Ovary (tissue), 3 donors: ENCODE measurements around the gene KBTBD2.
"Not testable (repeated sequence)": the region's sequence is repeated elsewhere in the genome, so short reads cannot be mapped to it uniquely, and the experiment has no call there.

ENCODE experiments used
- EP300 ChIP-seq: sonication (generic); formaldehyde crosslinking; IDR thresholded peaks from one replicate; pipeline ENCODE4 v1.6.1; 2017; ENCODE audit warnings: antibody characterized with exemption
- POLR2A ChIP-seq: fragments of 450-650 bp; IDR thresholded peaks from one replicate; pipeline ENCODE4 v1.6.1; 2017; ENCODE audit warnings: antibody characterized with exemption, mild to moderate bottlenecking, moderate library complexity
- TF ChIP-seq, protein P1 (sequence below), 3 donors: fragments of 450-650 bp in 2 of 3; fragments of 200-600 bp in 1 of 3; IDR thresholded peaks; one replicate each; pipeline versions ENCODE4 v1.5.1 to v1.8.0; 2016 to 2022; ENCODE audit warnings: antibody characterized with exemption in 3 of 3, mild to moderate bottlenecking in 1 of 3
- donor health status: DM: no; HTN: no; CAD: no.

- TF ChIP-seq, protein P1, sequence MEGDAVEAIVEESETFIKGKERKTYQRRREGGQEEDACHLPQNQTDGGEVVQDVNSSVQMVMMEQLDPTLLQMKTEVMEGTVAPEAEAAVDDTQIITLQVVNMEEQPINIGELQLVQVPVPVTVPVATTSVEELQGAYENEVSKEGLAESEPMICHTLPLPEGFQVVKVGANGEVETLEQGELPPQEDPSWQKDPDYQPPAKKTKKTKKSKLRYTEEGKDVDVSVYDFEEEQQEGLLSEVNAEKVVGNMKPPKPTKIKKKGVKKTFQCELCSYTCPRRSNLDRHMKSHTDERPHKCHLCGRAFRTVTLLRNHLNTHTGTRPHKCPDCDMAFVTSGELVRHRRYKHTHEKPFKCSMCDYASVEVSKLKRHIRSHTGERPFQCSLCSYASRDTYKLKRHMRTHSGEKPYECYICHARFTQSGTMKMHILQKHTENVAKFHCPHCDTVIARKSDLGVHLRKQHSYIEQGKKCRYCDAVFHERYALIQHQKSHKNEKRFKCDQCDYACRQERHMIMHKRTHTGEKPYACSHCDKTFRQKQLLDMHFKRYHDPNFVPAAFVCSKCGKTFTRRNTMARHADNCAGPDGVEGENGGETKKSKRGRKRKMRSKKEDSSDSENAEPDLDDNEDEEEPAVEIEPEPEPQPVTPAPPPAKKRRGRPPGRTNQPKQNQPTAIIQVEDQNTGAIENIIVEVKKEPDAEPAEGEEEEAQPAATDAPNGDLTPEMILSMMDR (IDR thresholded peaks at IDR 0.05), result not testable (repeated sequence)
- not testable (repeated sequence) for TF ChIP-seq POLR2A, EP300
These were observed 42.9 kb downstream of the KBTBD2 start for GRCh38 chr7:32848655-32849054.
